Activated CD4-positive, alpha-beta T cell treated with anti-CD3 and anti-CD28 coated beads for 4 hours (primary cell): Measurements from ENCODE around the gene IQSEC1.

Source experiments
- DNase-seq, 2 donors: peaks; one replicate each; pipeline ENCODE4 v3.0.0-alpha.2; 2020

The IQSEC1 gene

GRCh38 chr3:13046569-13047274, 26.5 kb downstream of the IQSEC1 start:
- no peak for DNase-seq

- DNase-seq = no peak
These were observed 27.2 kb downstream of the IQSEC1 start for GRCh38 chr3:13045904-13046568.

DNA sequence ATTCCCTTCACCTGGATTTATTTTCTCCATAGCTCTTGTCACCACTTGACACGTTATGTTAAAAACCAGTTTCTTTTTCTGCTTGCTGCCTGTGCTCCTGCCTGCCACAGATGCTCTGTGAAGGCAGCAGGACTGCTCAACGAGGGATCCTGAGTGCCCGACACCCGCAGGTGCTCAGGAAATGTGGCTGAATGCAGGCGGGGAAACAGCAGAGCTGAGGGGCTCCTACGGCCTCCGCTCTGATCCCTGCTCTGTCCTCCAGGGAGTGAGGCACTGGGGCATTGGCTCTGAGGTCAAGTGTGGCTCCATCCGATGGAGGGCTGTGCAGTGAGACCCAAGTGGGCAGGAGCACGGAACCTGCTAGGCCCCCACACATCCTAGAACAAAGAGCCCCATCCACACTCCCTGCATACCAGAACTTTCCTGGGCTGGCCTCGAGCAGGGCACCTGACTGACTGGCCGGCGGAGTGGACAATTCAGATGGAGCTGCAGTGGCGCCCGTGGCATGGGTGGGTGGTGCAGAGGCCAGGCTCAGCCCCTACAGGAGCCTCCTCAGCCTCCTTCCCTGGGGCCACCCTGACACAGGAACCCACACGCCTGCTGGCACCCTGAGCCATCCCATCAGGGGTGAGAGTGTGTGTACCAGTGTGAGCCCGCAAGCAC, 27.9 kb downstream of the IQSEC1 start:
- DNase-seq = no peak

DNA sequence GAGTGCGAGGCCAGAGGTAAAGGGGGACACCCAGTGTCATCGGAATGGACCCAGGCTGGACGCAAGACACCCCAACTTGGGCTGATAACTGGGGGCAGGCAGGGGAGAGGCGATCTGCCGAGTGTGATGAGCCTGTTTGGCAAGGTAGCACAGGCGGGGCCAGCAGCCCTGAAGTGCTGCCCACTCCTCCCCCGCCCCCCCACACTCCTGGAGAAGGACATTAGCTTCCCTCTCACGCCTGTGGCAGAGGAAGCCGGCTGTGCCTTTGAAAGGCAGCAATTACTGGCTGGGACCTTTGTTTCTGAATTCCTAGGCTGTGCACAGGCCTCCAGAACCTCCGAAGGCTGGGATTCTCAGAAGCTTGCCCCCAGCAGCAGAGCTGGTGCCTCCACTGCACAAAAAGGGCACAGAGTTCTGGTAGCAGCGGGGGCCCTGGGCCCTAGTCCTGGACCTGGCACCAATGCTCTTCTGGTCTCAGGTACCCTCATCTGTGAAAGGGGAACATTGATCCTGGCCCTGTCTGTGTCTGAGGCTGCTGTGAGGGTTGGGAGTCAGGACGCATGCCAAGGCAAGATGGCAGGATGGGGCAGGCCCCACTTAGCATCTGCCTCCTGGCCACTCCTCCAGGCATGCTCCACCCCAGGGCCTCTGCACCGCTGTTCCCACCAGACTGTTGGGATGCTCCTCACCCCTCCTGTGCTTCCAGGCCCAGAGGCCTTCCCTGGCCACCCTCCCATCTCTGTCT, 28.6 kb downstream of the IQSEC1 start:
- DNase-seq = no peak

GRCh38 chr3:13043656-13044055, 29.6 kb downstream of the IQSEC1 start:
- DNase-seq = no peak

DNA sequence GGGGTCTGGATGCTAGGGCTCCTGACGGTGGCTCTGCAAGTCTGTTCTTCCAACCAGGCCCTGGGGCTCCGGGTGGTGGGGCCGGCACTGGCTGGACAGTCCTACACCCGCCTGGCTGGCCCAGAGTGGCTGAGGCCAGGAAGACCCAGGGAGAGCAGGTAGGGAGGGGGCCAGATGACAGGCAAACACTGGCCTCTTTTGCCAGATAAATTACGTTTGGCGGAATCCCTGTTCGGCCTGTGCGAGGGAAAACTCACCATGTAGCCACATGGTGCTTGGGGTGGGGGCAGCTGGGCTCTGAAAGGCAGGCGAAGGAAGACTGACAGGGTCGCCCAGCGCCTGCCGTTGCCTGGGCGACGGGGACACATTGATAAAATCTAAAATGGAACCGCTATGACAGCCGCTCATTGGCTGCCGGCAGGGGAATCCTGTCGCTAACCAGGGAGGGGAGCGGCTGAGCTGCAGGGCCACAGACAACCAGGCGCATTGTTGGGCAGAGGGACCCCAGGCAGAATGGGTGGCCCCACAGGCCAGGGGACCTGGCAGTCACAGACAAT, 30.4 kb downstream of the IQSEC1 start:
- no peak for DNase-seq

- DNase-seq = no peak
These were observed 31.0 kb downstream of the IQSEC1 start for GRCh38 chr3:13042127-13042701.

DNA sequence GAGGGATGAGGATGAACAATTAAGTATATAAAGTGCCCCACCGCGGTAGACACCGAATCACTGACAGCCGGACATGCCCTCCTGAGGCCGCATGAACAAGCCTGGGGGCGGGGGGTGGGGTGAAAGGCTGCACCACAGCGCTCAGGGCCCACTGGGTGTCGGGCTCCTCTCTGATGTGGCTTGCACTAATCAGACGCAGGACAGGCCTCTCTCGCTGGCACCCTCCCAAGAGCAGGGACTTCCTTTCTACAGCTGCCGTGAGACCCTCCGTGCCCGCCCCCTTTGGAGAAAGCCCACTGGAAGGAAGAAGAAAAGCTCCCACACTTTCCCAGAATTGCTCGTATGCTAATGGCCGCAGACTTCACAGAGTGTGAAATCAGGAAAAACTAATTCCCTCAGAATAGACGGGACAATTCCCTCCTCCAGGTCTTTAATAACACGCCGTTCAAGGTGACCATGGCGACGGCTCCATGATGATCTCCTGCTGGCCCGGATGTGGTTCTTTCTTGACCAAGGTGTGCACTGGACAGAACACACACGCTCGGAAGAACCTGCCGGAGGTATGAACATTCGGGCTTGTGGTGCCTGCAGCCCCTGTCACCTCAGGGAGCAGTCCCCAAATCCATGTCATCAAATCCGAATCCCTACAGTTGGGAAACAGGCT, 32.0 kb downstream of the IQSEC1 start:
- no peak for DNase-seq

DNA sequence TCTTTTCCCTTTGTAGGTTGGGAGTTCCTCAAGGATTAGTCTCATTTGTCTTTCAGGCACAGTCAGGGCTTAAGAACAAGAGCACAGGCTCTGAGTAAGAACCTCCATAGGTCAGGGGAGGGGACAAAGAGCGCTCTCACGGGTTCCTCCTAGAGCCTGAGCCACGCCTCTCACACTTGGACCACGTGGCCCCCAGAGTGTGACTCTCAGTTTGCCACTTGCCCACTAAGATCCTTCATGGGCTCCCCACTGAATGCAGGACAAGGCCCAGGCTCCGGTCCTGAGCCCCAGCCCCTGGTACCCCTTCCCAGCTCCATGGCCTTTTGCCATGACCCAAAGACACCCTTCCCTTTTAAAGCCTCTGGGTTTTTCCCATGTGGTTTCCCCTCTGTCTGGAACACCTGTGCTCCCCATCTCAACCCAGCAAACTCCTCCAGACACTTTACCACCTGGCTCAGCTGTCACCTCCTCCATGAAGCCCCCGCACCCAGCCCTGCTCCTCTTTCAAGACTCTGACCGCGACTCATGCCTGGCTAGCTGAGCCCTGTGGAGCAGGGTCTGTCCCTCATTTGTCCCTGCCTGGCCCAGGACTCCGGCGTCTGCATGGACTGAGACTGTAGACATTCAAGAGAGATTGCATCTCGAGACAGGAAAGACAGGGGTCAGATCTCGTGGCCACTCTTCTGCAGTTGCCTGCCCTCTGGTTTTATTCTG, 32.7 kb downstream of the IQSEC1 start:
- peak in 1 of 2 donors; percentile 8 for DNase-seq

DNA sequence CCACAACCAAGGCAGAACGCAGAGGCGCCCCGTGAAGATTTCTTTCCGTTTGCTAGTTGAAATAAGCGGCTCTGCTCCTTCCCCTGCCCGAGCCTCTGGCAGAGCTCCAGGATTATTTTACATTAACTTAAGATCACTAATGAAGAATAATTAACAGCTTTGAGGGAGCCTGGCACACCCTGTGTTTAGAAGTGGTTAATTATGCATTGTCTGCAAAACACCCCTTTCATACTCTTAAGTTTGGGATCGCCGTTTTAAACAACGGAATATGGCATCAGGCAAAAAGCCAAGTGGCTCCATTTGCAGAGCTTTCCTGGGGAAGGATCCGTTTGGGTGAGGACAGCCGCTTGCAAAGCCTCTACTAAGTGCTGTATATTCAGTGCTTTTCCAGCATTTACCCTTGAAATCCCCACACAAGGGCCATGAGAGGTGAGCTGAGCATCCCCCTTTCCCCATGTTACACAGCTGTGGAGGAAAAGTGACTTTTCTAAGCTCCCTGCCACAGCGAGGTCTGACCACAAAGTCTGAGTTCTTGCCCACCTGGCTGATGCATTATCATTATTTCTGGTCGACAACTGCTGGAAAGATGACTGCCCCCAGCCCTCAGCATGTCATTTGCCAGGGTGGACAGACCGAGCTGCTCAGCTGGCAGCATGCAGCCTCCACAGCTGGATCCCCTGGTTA, 33.9 kb downstream of the IQSEC1 start:
- DNase-seq = no peak

GRCh38 chr3:13037458-13038117, 35.6 kb downstream of the IQSEC1 start:
- no peak for DNase-seq

DNA sequence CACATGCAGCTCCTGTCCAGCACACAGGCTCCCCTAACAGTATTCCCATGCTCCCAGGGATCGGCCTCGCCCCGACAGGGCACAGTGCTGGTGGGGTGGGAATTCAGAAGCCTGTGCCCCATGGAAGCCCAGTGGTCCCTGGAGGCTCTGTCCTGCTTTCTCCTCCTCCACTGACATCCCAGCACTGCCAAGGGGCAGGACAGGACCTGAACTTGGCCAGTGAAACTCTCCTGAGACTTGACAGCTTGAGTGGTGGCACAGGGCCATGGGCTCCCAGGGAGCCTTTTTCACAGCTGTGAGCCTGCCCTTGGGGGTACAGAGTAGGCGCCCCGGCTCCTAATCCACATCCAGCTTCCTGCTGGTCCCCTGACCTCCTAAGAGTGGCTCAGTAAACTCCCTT, 38.4 kb downstream of the IQSEC1 start:
- no peak for DNase-seq

DNA sequence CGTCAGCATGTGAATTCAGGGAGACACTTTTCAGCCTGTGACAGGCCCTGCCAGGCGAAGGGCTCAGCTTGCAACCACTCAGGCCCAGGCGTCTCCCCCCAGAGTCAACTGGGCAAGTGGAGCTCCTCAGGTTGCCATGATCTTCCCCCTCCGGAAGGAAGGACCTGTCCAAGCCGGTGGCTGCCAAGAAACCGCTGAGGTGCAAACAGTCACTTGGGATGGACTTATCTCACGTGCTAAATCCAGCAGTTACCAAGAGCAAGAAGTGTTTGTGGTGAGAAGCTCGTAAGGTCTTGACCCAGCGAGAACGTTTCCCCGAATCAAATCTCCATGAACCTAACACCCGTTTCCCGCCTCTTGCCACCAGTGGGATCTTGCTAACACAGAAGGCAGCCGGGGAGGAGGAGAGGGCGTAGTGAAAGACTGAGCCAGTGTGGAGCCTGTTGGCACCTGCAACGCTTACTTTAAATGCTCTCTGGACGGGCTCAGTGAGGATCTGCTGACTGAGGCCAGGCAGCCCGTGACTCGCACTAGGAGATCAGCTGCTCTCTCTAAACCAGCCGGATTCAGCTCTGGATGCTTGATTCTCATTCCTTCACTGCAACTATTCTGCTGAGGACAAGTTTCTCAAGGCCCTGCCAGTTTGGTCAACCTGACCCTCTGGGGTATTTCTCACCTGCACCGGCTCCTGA, 39.0 kb downstream of the IQSEC1 start:
- DNase-seq = no peak

- DNase-seq = no peak
These were observed 41.0 kb downstream of the IQSEC1 start for GRCh38 chr3:13032206-13032605.

GRCh38 chr3:13031621-13032020, 41.6 kb downstream of the IQSEC1 start:
- no peak for DNase-seq

DNA sequence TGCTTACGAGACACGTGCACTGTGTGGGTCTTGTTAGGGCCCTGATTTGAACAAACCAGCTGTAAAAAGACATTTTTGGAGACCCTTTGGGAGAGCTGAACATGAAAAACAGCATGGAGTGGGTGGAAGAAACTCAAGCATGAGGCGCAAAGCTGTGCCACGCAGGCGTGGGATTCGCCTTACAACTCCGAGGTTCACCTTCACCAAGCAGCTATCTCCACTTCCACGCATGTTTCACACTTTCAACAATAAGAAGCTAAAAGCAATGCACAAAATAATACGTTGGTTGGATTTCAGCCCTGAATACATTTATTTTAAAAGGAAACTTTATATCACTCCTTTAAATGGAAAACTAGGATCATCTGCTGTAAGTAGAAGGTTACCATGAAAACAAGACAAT, 42.5 kb downstream of the IQSEC1 start:
- DNase-seq = no peak

- DNase-seq = no peak
These were observed 45.0 kb downstream of the IQSEC1 start for GRCh38 chr3:13028010-13028821.

DNA sequence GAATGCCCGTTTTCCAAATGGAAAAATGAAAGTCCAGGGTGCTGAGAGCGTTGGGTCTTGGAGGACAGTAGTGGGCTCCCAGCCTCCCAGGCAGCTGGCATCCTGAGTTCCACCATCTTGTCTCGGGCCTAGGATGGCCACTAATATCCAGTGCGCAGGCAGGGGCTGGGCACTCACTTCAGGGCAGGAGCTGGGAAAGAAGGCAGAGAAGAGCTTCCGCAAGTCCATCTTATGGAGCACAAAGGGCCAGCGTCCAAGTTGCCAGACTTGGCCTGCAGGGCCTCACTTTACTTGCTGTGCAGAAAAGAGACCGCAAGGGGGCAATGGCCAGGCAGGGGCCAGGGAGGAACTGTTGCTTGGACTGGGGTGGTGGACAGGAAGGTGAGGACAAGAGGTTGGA, 46.1 kb downstream of the IQSEC1 start:
- DNase-seq = no peak

GRCh38 chr3:13026534-13026933, 46.7 kb downstream of the IQSEC1 start:
- DNase-seq = no peak
